ENCODE results near the gene WDR5.

WDR5 gene

GRCh38 chr9:134171316-134172197 is 35.7 kb downstream of the WDR5 start:
- Histone ChIP-seq H3K4me3 (ENCODE audit: low read depth in 1 of 2, low read length in 2 of 2) (no peak overlapping the region), H3K36me3 (ENCODE audit: insufficient read depth, low read length) (no peaks in the 10 kb centered on the region), H3K27me3 (ENCODE audit: control insufficient read depth in 1 of 2, insufficient read depth in 2 of 2, low read length in 2 of 2) (peaks cover 0 to 29% of the 10 kb centered on the region in 2 donors), H3K4me1 (ENCODE audit: insufficient read depth, low read length) (peaks cover 16% of the 10 kb centered on the region), H3K9me3 (ENCODE audit: low read length) (no peaks in the 10 kb centered on the region), H3K9ac (ENCODE audit: low read length) (no peak overlapping the region), H3K27ac (ENCODE audit: low read depth, low read length) (no peak overlapping the region)

GRCh38 chr9:134172198-134173126 is 36.6 kb downstream of the WDR5 start:
- Histone ChIP-seq H3K27ac (ENCODE audit: low read depth, low read length) (no peak overlapping the region), H3K36me3 (ENCODE audit: insufficient read depth, low read length) (no peaks in the 10 kb centered on the region), H3K27me3 (ENCODE audit: control insufficient read depth in 1 of 2, insufficient read depth in 2 of 2, low read length in 2 of 2) (peaks cover 0 to 32% of the 10 kb centered on the region in 2 donors), H3K9ac (ENCODE audit: low read length) (no peak overlapping the region), H3K4me3 (ENCODE audit: low read depth in 1 of 2, low read length in 2 of 2) (no peak overlapping the region), H3K9me3 (ENCODE audit: low read length) (no peaks in the 10 kb centered on the region), H3K4me1 (ENCODE audit: insufficient read depth, low read length) (peaks cover 9% of the 10 kb centered on the region)

- no peak overlapping the region for H3K4me3 ChIP-seq (ENCODE audit: low read depth in 1 of 2, low read length in 2 of 2)
- no peak overlapping the region for H3K9ac ChIP-seq (ENCODE audit: low read length)
- peaks cover 0 to 36% of the 10 kb centered on the region in 2 donors for H3K27me3 ChIP-seq (ENCODE audit: control insufficient read depth in 1 of 2, insufficient read depth in 2 of 2, low read length in 2 of 2)
- no peaks in the 10 kb centered on the region for H3K9me3 ChIP-seq (ENCODE audit: low read length)
- no peak overlapping the region for H3K27ac ChIP-seq (ENCODE audit: low read depth, low read length)
- no peaks in the 10 kb centered on the region for H3K36me3 ChIP-seq (ENCODE audit: insufficient read depth, low read length)
- H3K4me1 ChIP-seq (ENCODE audit: insufficient read depth, low read length), result peaks cover 5% of the 10 kb centered on the region
These were observed 37.5 kb downstream of the WDR5 start for GRCh38 chr9:134173127-134174072.

GRCh38 chr9:134174073-134174449 is 38.2 kb downstream of the WDR5 start:
- H3K4me1 ChIP-seq (ENCODE audit: insufficient read depth, low read length), result peaks cover 5% of the 10 kb centered on the region
- H3K36me3 ChIP-seq (ENCODE audit: insufficient read depth, low read length), result no peaks in the 10 kb centered on the region
- H3K27ac ChIP-seq (ENCODE audit: low read depth, low read length), result no peak overlapping the region
- H3K27me3 ChIP-seq (ENCODE audit: control insufficient read depth in 1 of 2, insufficient read depth in 2 of 2, low read length in 2 of 2), result peaks cover 0 to 40% of the 10 kb centered on the region in 2 donors
- H3K9ac ChIP-seq (ENCODE audit: low read length), result no peak overlapping the region
- H3K9me3 ChIP-seq (ENCODE audit: low read length), result no peaks in the 10 kb centered on the region
- no peak overlapping the region for H3K4me3 ChIP-seq (ENCODE audit: low read depth in 1 of 2, low read length in 2 of 2)

GRCh38 chr9:134174526-134175290 is 38.8 kb downstream of the WDR5 start:
- H3K9me3 ChIP-seq (ENCODE audit: low read length), result no peaks in the 10 kb centered on the region
- H3K9ac ChIP-seq (ENCODE audit: low read length), result no peak overlapping the region
- no peak overlapping the region for H3K4me3 ChIP-seq (ENCODE audit: low read depth in 1 of 2, low read length in 2 of 2)
- peaks cover 0 to 44% of the 10 kb centered on the region in 2 donors for H3K27me3 ChIP-seq (ENCODE audit: control insufficient read depth in 1 of 2, insufficient read depth in 2 of 2, low read length in 2 of 2)
- H3K27ac ChIP-seq (ENCODE audit: low read depth, low read length), result no peak overlapping the region
- H3K36me3 ChIP-seq (ENCODE audit: insufficient read depth, low read length), result no peaks in the 10 kb centered on the region
- peaks cover 5% of the 10 kb centered on the region for H3K4me1 ChIP-seq (ENCODE audit: insufficient read depth, low read length)

GRCh38 chr9:134175291-134175807 is 39.5 kb downstream of the WDR5 start:
- H3K4me3 ChIP-seq (ENCODE audit: low read depth in 1 of 2, low read length in 2 of 2), result no peak overlapping the region
- H3K9me3 ChIP-seq (ENCODE audit: low read length), result no peaks in the 10 kb centered on the region
- H3K9ac ChIP-seq (ENCODE audit: low read length), result no peak overlapping the region
- H3K27me3 ChIP-seq (ENCODE audit: control insufficient read depth in 1 of 2, insufficient read depth in 2 of 2, low read length in 2 of 2), result peaks cover 0 to 44% of the 10 kb centered on the region in 2 donors
- no peak overlapping the region for H3K27ac ChIP-seq (ENCODE audit: low read depth, low read length)
- H3K36me3 ChIP-seq (ENCODE audit: insufficient read depth, low read length), result no peaks in the 10 kb centered on the region
- peaks cover 5% of the 10 kb centered on the region for H3K4me1 ChIP-seq (ENCODE audit: insufficient read depth, low read length)

GRCh38 chr9:134175808-134176598 is 40.1 kb downstream of the WDR5 start:
- H3K9me3 ChIP-seq (ENCODE audit: low read length), result no peaks in the 10 kb centered on the region
- no peak overlapping the region for H3K9ac ChIP-seq (ENCODE audit: low read length)
- peaks cover 0 to 44% of the 10 kb centered on the region in 2 donors for H3K27me3 ChIP-seq (ENCODE audit: control insufficient read depth in 1 of 2, insufficient read depth in 2 of 2, low read length in 2 of 2)
- H3K4me1 ChIP-seq (ENCODE audit: insufficient read depth, low read length), result peaks cover 5% of the 10 kb centered on the region
- no peak overlapping the region for H3K4me3 ChIP-seq (ENCODE audit: low read depth in 1 of 2, low read length in 2 of 2)
- H3K27ac ChIP-seq (ENCODE audit: low read depth, low read length), result no peak overlapping the region
- no peaks in the 10 kb centered on the region for H3K36me3 ChIP-seq (ENCODE audit: insufficient read depth, low read length)

- H3K9ac ChIP-seq (ENCODE audit: low read length), result no peak overlapping the region
- peaks cover 5% of the 10 kb centered on the region for H3K4me1 ChIP-seq (ENCODE audit: insufficient read depth, low read length)
- no peak overlapping the region for H3K27ac ChIP-seq (ENCODE audit: low read depth, low read length)
- no peak overlapping the region for H3K4me3 ChIP-seq (ENCODE audit: low read depth in 1 of 2, low read length in 2 of 2)
- H3K9me3 ChIP-seq (ENCODE audit: low read length), result no peaks in the 10 kb centered on the region
- H3K27me3 ChIP-seq (ENCODE audit: control insufficient read depth in 1 of 2, insufficient read depth in 2 of 2, low read length in 2 of 2), result peaks cover 0 to 44% of the 10 kb centered on the region in 2 donors
- no peaks in the 10 kb centered on the region for H3K36me3 ChIP-seq (ENCODE audit: insufficient read depth, low read length)
These were observed 40.7 kb downstream of the WDR5 start for GRCh38 chr9:134176599-134176968.

GRCh38 chr9:134177186-134177585 is 41.3 kb downstream of the WDR5 start:
- Histone ChIP-seq H3K36me3 (ENCODE audit: insufficient read depth, low read length) (no peaks in the 10 kb centered on the region), H3K4me3 (ENCODE audit: low read depth in 1 of 2, low read length in 2 of 2) (no peak overlapping the region), H3K9ac (ENCODE audit: low read length) (no peak overlapping the region), H3K9me3 (ENCODE audit: low read length) (no peaks in the 10 kb centered on the region), H3K4me1 (ENCODE audit: insufficient read depth, low read length) (peaks cover 4% of the 10 kb centered on the region), H3K27me3 (ENCODE audit: control insufficient read depth in 1 of 2, insufficient read depth in 2 of 2, low read length in 2 of 2) (peaks cover 0 to 44% of the 10 kb centered on the region in 2 donors), H3K27ac (ENCODE audit: low read depth, low read length) (no peak overlapping the region)
